H1 (cell line): Measurements from ENCODE around the gene MRPL27. TPM values are rescaled to one million over a fixed set of nuclear protein-coding genes. Genes with fewer than 3 reads are reported as not detected.

Experiments
- ATF2 ChIP-seq: IDR thresholded peaks from 2 replicates; pipeline ENCODE4 v1.6.1; 2012; ENCODE audit warnings: low read length, inconsistent platforms
- CHD7 ChIP-seq: fragments of 300-600 bp; sonication (generic); IDR thresholded peaks from 2 replicates; pipeline ENCODE4 v1.7.1; 2012; ENCODE audit warnings: low read length, moderate library complexity, mild to moderate bottlenecking, inconsistent platforms; ENCODE audit not compliant: insufficient replicate concordance
- GABPA ChIP-seq: IDR thresholded peaks from 2 replicates; pipeline ENCODE4 v1.6.1; 2011; ENCODE audit warnings: mild to moderate bottlenecking, low read length, moderate library complexity, borderline replicate concordance; ENCODE audit not compliant: insufficient read depth
- GTF2F1 ChIP-seq: IDR thresholded peaks from 2 replicates; pipeline ENCODE4 v1.6.1; 2012; ENCODE audit warnings: low read depth, low read length, improper control_type of control experiment, borderline replicate concordance
- RAD21 ChIP-seq, 2 experiments: IDR thresholded peaks in 1 of 2; conservative IDR thresholded peaks in 1 of 2; 2 replicates each; pipeline ENCODE4 v1.6.1; 2011; ENCODE audit warnings: low read depth in 2 of 2, low read length in 2 of 2, improper control_type of control experiment in 1 of 2, inconsistent platforms in 1 of 2, mild to moderate bottlenecking in 1 of 2, moderate library complexity in 1 of 2
- ZNF274 ChIP-seq: IDR thresholded peaks from 2 replicates; pipeline ENCODE4 v1.7.0; 2012; ENCODE audit warnings: low read length, borderline replicate concordance; ENCODE audit errors: extremely low read depth
- polyA plus RNA-seq, 7 experiments: library from polyadenylated mRNA; depleted of rRNA in 3 of 7; stranded (reverse) in 5 of 7; unstranded in 2 of 7; fragments of >200 nt in 5 of 7; fragments of 200-250 nt in 2 of 7; gene quantifications; 1 replicate in 5 of 7; 2 replicates in 1 of 7; 4 replicates in 1 of 7; pipeline versions ENCODE4 v1.2.1 to v1.2.3, GENCODE V29; 2011 to 2013; ENCODE audit warnings: missing spikeins in 2 of 7, mixed read lengths in 2 of 7
- total RNA-seq: library from RNA; stranded (reverse); fragmentation: NEBNext Ultra II Directional; extraction: Animal tissue kit (Norgen Biotek cat#: 25700); gene quantifications from 2 replicates; pipeline ENCODE4 v1.2.1, GENCODE V29; 2021

The MRPL27 gene
- total and polyA plus RNA-seq, 2 of the 8 experiments (the other 6 are each of a cell fraction or from before 2014, with no cell fraction given) = 75.6 to 135 TPM

- TF ChIP-seq CHD7 (no peak), ATF2 (no peak), RAD21 (IDR thresholded peaks at IDR 0.05 in 1 of 2, conservative IDR thresholded peaks at IDR 0.05 in 1 of 2; ENCODE audit: low read depth in 2 of 2, low read length in 2 of 2) (no peak), ZNF274 (no peak), GTF2F1 (no peak), GABPA (no peak)
Observed at GRCh38 chr17:50397919-50398285, 24.9 kb upstream of the MRPL27 start (continued).
